HFFc6 (cell line): Measurements from ENCODE around the gene KMT2B. TPM values are rescaled to one million over a fixed set of nuclear protein-coding genes. Genes with fewer than 3 reads are reported as not detected.
"Not testable (repeated sequence)": the region's sequence is repeated elsewhere in the genome, so short reads cannot be mapped to it uniquely, and the experiment has no call there.

ENCODE experiments used
- DNase-seq: peaks from one replicate; pipeline ENCODE4 v3.0.0-alpha.2; 2018
- H3K27ac Mint-ChIP-seq: 2 replicates; pipeline ENCODE4 v1.8.0; 2020; ENCODE audit warnings: mild to moderate bottlenecking, mixed read lengths
- H3K27me3 Mint-ChIP-seq: 2 replicates; pipeline ENCODE4 v1.8.0; 2021; ENCODE audit warnings: mild to moderate bottlenecking, moderate library complexity, mixed read lengths; ENCODE audit not compliant: insufficient read depth
- H3K36me3 Mint-ChIP-seq: 2 replicates; pipeline ENCODE4 v1.8.0; 2021; ENCODE audit warnings: low read depth, mixed read lengths
- H3K4me1 Mint-ChIP-seq: 2 replicates; pipeline ENCODE4 v1.8.0; 2020; ENCODE audit warnings: low read depth, mixed read lengths
- H3K4me3 Mint-ChIP-seq: 2 replicates; pipeline ENCODE4 v1.8.0; 2020; ENCODE audit warnings: mild to moderate bottlenecking, moderate library complexity, mixed read lengths
- H3K9me3 Mint-ChIP-seq: 2 replicates; pipeline ENCODE4 v1.8.0; 2020; ENCODE audit warnings: mild to moderate bottlenecking, mixed read lengths
- total RNA-seq, 6 experiments: library from RNA; stranded (reverse); fragmentation: NEBNext Ultra II Directional; extraction: Animal tissue kit (Norgen Biotek cat#: 25700); gene quantifications; 2 replicates in 1 of 6; 3 replicates in 5 of 6; pipeline ENCODE4 v1.2.3, GENCODE V29; 2021
- TF ChIP-seq, protein P1 (sequence below): fragments of 200-600 bp; sonication (generic); IDR thresholded peaks from 2 replicates; pipeline ENCODE4 v1.5.0; 2021; ENCODE audit warnings: antibody characterized with exemption, mild to moderate bottlenecking

The KMT2B gene
- total RNA-seq, 6 experiments from 2014 or later, result 20.1 to 24.4 (median 21.7) TPM

DNA sequence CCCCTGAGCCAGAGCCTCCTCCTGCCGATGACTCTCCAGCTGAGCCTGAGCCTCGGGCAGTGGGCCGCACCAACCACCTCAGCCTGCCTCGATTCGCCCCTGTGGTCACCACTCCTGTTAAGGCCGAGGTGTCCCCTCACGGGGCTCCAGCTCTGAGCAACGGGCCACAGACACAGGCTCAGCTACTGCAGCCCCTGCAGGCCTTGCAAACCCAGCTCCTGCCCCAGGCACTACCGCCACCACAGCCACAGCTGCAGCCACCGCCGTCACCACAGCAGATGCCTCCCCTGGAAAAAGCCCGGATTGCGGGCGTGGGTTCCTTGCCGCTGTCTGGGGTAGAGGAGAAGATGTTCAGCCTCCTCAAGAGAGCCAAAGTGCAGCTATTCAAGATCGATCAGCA lies 3.6 kb downstream of the KMT2B start:
- peaks cover 3% of the 10 kb centered on the region for H3K27me3 Mint-ChIP-seq
- H3K4me3 Mint-ChIP-seq, result no peak overlapping the region
- no peak overlapping the region for H3K27ac Mint-ChIP-seq
- peaks cover 14% of the 10 kb centered on the region for H3K4me1 Mint-ChIP-seq
- no peaks in the 10 kb centered on the region for H3K9me3 Mint-ChIP-seq
- TF ChIP-seq, protein P1, sequence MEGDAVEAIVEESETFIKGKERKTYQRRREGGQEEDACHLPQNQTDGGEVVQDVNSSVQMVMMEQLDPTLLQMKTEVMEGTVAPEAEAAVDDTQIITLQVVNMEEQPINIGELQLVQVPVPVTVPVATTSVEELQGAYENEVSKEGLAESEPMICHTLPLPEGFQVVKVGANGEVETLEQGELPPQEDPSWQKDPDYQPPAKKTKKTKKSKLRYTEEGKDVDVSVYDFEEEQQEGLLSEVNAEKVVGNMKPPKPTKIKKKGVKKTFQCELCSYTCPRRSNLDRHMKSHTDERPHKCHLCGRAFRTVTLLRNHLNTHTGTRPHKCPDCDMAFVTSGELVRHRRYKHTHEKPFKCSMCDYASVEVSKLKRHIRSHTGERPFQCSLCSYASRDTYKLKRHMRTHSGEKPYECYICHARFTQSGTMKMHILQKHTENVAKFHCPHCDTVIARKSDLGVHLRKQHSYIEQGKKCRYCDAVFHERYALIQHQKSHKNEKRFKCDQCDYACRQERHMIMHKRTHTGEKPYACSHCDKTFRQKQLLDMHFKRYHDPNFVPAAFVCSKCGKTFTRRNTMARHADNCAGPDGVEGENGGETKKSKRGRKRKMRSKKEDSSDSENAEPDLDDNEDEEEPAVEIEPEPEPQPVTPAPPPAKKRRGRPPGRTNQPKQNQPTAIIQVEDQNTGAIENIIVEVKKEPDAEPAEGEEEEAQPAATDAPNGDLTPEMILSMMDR, result no peak
- peaks cover 8% of the 10 kb centered on the region; the same call in 1 of the 2 replicates for H3K36me3 Mint-ChIP-seq
- no peak for DNase-seq

DNA sequence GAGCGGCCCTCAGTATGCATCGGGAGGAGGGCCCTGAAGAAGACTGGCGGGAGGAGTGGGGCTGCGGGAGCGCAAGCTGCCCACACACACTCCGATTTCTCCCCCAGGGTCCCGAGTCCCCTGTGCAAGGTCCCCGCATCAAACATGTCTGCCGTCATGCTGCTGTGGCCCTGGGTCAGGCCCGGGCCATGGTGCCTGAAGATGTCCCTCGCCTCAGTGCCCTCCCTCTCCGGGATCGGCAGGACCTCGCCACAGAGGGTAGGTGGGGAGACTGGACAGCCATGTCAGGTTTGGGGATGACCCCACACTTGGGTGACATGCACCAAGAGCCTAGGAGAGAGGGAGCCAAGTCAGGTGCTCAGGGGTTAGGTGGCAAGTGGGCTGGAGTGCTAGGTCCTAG lies 4.7 kb downstream of the KMT2B start:
- Mint-ChIP-seq H3K4me1 (peaks cover 9% of the 10 kb centered on the region), H3K36me3 (peaks cover 8% of the 10 kb centered on the region; the same call in 1 of the 2 replicates), H3K9me3 (no peaks in the 10 kb centered on the region), H3K4me3 (no peak overlapping the region), H3K27ac (no peak overlapping the region), H3K27me3 (peaks cover 2% of the 10 kb centered on the region; the same call in 1 of the 2 replicates)
- TF ChIP-seq, protein P1, result no peak
- DNase-seq, result no peak

DNA sequence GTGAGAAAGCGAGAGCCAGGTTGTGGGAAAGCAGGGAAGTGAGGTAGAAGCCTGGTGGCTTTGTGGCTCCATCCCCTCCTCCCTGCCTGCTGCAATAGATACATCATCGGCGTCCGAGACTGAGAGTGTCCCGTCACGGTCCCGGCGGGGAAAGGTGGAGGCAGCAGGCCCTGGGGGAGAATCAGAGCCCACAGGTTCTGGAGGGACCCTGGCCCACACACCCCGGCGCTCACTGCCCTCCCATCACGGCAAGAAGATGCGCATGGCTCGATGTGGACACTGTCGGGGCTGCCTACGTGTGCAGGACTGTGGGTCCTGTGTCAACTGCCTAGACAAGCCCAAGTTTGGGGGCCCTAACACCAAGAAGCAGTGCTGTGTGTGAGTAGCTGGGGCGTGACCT lies 5.1 kb downstream of the KMT2B start:
- DNase-seq, result no peak

DNA sequence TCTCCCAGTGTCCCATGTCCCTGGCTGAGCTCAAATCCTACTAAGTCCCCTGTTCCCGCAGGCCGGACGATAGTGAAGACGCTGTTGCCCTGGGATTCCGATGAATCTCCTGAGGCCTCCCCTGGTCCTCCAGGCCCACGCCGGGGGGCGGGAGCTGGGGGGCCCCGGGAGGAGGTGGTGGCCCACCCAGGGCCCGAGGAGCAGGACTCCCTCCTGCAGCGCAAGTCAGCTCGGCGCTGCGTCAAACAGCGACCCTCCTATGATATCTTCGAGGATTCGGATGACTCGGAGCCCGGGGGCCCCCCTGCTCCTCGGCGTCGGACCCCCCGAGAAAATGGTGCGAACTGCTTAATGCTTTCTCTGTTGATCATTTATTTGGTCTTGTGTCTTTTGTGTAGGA lies 5.9 kb downstream of the KMT2B start:
- H3K36me3 Mint-ChIP-seq, result peaks cover 8% of the 10 kb centered on the region; the same call in 1 of the 2 replicates
- no peak for DNase-seq
- no peak overlapping the region for H3K4me3 Mint-ChIP-seq
- H3K9me3 Mint-ChIP-seq, result no peaks in the 10 kb centered on the region
- H3K4me1 Mint-ChIP-seq, result peaks cover 9% of the 10 kb centered on the region
- peaks cover 2% of the 10 kb centered on the region; the same call in 1 of the 2 replicates for H3K27me3 Mint-ChIP-seq
- TF ChIP-seq, protein P1, result no peak
- no peak overlapping the region for H3K27ac Mint-ChIP-seq

More for the DNA sequence above, 5.1 kb downstream of the KMT2B start:
- peaks cover 9% of the 10 kb centered on the region for H3K4me1 Mint-ChIP-seq
- H3K36me3 Mint-ChIP-seq, result peaks cover 8% of the 10 kb centered on the region; the same call in 1 of the 2 replicates
- peak overlapping the region; percentile 49; the same call in 1 of the 2 replicates for H3K27ac Mint-ChIP-seq
- no peaks in the 10 kb centered on the region for H3K9me3 Mint-ChIP-seq
- H3K4me3 Mint-ChIP-seq, result no peak overlapping the region
- TF ChIP-seq, protein P1, result no peak
- peaks cover 2% of the 10 kb centered on the region; the same call in 1 of the 2 replicates for H3K27me3 Mint-ChIP-seq

GRCh38 chr19:35724132-35724531 lies 6.3 kb downstream of the KMT2B start:
- not testable (repeated sequence) for DNase-seq, H3K9me3 Mint-ChIP-seq, H3K36me3 Mint-ChIP-seq, H3K27me3 Mint-ChIP-seq, H3K27ac Mint-ChIP-seq, H3K4me1 Mint-ChIP-seq, H3K4me3 Mint-ChIP-seq

DNA sequence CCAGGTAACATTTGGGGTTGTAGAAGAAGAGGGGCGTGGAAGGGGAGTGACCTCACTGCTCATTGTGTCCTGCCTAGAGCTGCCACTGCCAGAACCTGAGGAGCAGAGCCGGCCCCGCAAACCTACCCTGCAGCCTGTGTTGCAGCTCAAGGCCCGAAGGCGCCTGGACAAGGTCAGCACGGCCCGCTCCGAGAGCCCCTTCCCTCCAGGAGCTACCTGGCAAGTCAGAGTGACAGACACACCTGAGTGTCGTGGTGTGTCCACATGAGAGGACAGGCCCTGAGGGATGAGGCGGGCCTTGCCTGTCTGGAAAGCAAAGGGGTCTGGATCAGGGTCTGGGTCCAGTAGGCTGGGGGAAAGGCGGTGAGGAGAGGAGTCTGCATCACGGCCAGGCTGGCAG lies 6.8 kb downstream of the KMT2B start:
- DNase-seq, result no peak
- H3K27ac Mint-ChIP-seq, result no peak overlapping the region
- no peaks in the 10 kb centered on the region for H3K9me3 Mint-ChIP-seq
- H3K36me3 Mint-ChIP-seq, result peaks cover 8% of the 10 kb centered on the region; the same call in 1 of the 2 replicates
- TF ChIP-seq, protein P1, result no peak
- peaks cover 2% of the 10 kb centered on the region; the same call in 1 of the 2 replicates for H3K27me3 Mint-ChIP-seq
- H3K4me3 Mint-ChIP-seq, result no peak overlapping the region
- peaks cover 1% of the 10 kb centered on the region for H3K4me1 Mint-ChIP-seq
